OCI-LY3 (cell line): ENCODE results near the gene CIPC.

Source experiments
- CTCF ChIP-seq: fragments of 200-600, 300-600 bp; sonication (generic); IDR thresholded peaks from 2 replicates; pipeline ENCODE4 v1.5.1; 2014; ENCODE audit warnings: antibody characterized with exemption, low read length, low read depth
- EZH2phosphoT487 ChIP-seq: fragments of 200-600 bp; shearing (Covaris generic); IDR thresholded peaks from 2 replicates; pipeline ENCODE4 v1.6.1; 2018; ENCODE audit warnings: antibody characterized with exemption, mixed run types, low read depth

- no peak for TF ChIP-seq CTCF
- no peak for TF ChIP-seq EZH2phosphoT487
Observed at GRCh38 chr14:77074969-77075368, 23.1 kb upstream of the CIPC start.
